ENCODE results near the gene AGBL1. TPM values are rescaled to one million over a fixed set of nuclear protein-coding genes. Genes with fewer than 3 reads are reported as not detected.

AGBL1 gene
- total and polyA plus RNA-seq, 11 donors = under 0.01 to 0.08 (median 0.02) TPM; not detected in 8

GRCh38 chr15:86201313-86202008 is 121.8 kb downstream of the AGBL1 start:
- intact Hi-C loops (cut with DNase I) = no loop called here
- no peaks in the 10 kb centered on the region for H3K36me3 ChIP-seq
- no peaks in the 10 kb centered on the region for H3K27me3 ChIP-seq
- no peak for TF ChIP-seq CTCF (IDR thresholded peaks at IDR 0.05)
- TF ChIP-seq POLR2A (IDR thresholded peaks at IDR 0.05) = no peak
- no peak overlapping the region for H3K4me3 ChIP-seq
- no peaks in the 10 kb centered on the region for H3K9me3 ChIP-seq
- no peak overlapping the region for H3K27ac ChIP-seq
- ATAC-seq = no peak
- DNase-seq = no peak
- WGBS, 4 donors = 60 to 81% (median 78%) methylated on average over 3 of the region's 3 CpGs
- H3K4me1 ChIP-seq = no peaks in the 10 kb centered on the region

DNA sequence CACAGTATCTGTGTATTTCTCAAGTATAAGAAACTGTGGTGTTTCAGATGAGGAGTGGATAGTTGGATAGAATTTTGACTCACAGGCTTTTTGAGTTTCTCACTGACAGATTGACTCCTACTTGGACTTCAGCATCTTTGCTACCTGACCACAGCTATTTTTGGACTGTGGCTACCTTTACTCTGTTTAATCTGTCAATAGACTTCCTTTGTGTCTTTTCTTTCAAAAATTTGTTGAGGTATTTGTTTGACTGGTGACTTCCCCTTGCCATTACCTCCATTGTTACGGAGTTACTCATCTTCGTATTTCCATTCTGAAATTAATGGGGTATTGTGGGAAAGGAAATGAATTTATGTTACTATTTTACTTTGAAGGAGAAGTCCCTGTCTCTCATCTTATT is 123.8 kb downstream of the AGBL1 start:
- Histone ChIP-seq H3K9me3 (no peaks in the 10 kb centered on the region), H3K27me3 (no peaks in the 10 kb centered on the region), H3K36me3 (no peaks in the 10 kb centered on the region), H3K4me3 (no peak overlapping the region), H3K27ac (no peak overlapping the region), H3K4me1 (no peaks in the 10 kb centered on the region)
- ATAC-seq = no peak
- TF ChIP-seq CTCF (IDR thresholded peaks at IDR 0.05) = no peak
- TF ChIP-seq POLR2A (IDR thresholded peaks at IDR 0.05) = no peak
- 78 to 86% (median 80%) methylated on average over 2 of the region's 2 CpGs for WGBS, 4 donors
- intact Hi-C loops (cut with DNase I) = no loop called here
- DNase-seq = no peak

DNA sequence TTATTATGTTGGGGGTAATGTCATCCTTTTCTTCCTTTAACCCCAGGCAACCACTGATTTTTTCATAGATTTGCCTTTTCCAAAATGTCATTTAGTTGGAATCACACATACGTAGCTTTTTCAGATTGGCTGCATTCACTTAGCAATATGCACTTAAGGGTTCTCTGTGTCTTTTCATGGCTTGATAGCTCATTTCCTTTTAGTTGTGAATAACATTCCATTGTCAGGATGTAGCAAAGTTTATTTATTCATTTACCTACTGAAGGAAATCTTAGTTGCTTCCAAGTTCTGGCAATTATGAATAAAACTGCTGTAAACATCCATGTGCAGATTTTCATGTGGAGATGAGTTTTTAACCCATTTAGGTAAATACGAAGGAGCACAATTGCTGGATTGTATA is 125.4 kb downstream of the AGBL1 start:
- DNase-seq (no peak), ATAC-seq (no peak)
- no peak for TF ChIP-seq CTCF (IDR thresholded peaks at IDR 0.05)
- TF ChIP-seq POLR2A (IDR thresholded peaks at IDR 0.05) = no peak
- 67 to 77% (median 69%) methylated on average over 2 of the region's 2 CpGs for WGBS, 4 donors
- Histone ChIP-seq H3K27ac (no peak overlapping the region), H3K36me3 (no peaks in the 10 kb centered on the region), H3K9me3 (peaks cover 0 to 6% (median 0%) of the 10 kb centered on the region in 12 donors), H3K27me3 (no peaks in the 10 kb centered on the region), H3K4me3 (no peak overlapping the region), H3K4me1 (no peaks in the 10 kb centered on the region)
- intact Hi-C loops (cut with DNase I) = no loop called here

DNA sequence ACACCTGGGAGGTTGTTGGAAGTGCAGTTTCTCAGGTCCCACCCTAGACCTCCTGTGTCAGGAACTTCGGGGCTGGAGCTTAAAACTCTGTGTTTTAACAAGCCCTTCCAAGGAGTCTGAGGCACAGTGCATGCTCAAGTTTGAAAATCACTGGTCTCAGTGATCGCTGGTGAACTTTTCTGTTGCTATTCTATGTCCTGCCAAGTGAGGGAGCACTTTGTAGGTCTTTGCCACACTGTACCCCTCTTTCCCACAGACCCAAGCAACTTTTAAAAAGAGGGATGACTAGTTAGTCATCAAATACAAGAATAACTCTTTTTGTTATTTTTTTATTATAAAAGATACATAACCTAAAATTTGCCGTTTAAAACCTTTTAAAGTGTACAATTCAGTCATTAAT is 133.7 kb downstream of the AGBL1 start:
- H3K27me3 ChIP-seq = no peaks in the 10 kb centered on the region
- DNase-seq (no peak), ATAC-seq (no peak)
- peaks cover 0 to 40% (median 7%) of the 10 kb centered on the region in 12 donors for H3K9me3 ChIP-seq
- no peaks in the 10 kb centered on the region for H3K36me3 ChIP-seq
- no peak for TF ChIP-seq POLR2A (IDR thresholded peaks at IDR 0.05)
- TF ChIP-seq CTCF (IDR thresholded peaks at IDR 0.05) = no peak
- 51 to 67% (median 58%) methylated on average over 3 of the region's 3 CpGs for WGBS, 4 donors
- H3K27ac ChIP-seq = no peak overlapping the region
- no peaks in the 10 kb centered on the region for H3K4me1 ChIP-seq
- intact Hi-C loops (cut with DNase I) = no loop called here
- no peak overlapping the region for H3K4me3 ChIP-seq

All from heart left ventricle (tissue), 16 donors.